NCI-H524 (cell line): Measurements from ENCODE around the gene NEGR1.

ENCODE experiments used
- DNase-seq, 2 experiments: peaks; one replicate each; lab custom pipeline; 2025; lab: John Stamatoyannopoulos, UW

NEGR1 gene

GRCh38 chr1:71778940-71779339 lies 503.4 kb downstream of the NEGR1 start:
- peak in 1 of 2 experiments; percentile 11 for DNase-seq

GRCh38 chr1:71777094-71777493 lies 505.2 kb downstream of the NEGR1 start:
- DNase-seq, result no peak

GRCh38 chr1:71774705-71775104 lies 507.6 kb downstream of the NEGR1 start:
- no peak for DNase-seq

GRCh38 chr1:71770121-71770520 lies 512.2 kb downstream of the NEGR1 start:
- no peak for DNase-seq

GRCh38 chr1:71766748-71767147 lies 515.6 kb downstream of the NEGR1 start:
- no peak for DNase-seq

GRCh38 chr1:71762514-71763255 lies 519.7 kb downstream of the NEGR1 start:
- no peak for DNase-seq

- no peak for DNase-seq
Observed at GRCh38 chr1:71755441-71755840, 526.9 kb downstream of the NEGR1 start.

GRCh38 chr1:71753746-71754145 lies 528.6 kb downstream of the NEGR1 start:
- DNase-seq, result no peak

- no peak for DNase-seq
Observed at GRCh38 chr1:71745326-71745725, 537.0 kb downstream of the NEGR1 start.

- no peak for DNase-seq
Observed at GRCh38 chr1:71743862-71744261, 538.5 kb downstream of the NEGR1 start.

GRCh38 chr1:71738910-71739309 lies 543.4 kb downstream of the NEGR1 start:
- DNase-seq, result no peak

- DNase-seq, result no peak
Observed at GRCh38 chr1:71738256-71738655, 544.1 kb downstream of the NEGR1 start.

GRCh38 chr1:71737768-71738167 lies 544.6 kb downstream of the NEGR1 start:
- no peak for DNase-seq

- DNase-seq, result no peak
Observed at GRCh38 chr1:71733121-71733520, 549.2 kb downstream of the NEGR1 start.

- DNase-seq, result no peak
Observed at GRCh38 chr1:71721532-71721931, 560.8 kb downstream of the NEGR1 start.

- no peak for DNase-seq
Observed at GRCh38 chr1:71719330-71719729, 563.0 kb downstream of the NEGR1 start.

GRCh38 chr1:71717186-71717585 lies 565.2 kb downstream of the NEGR1 start:
- DNase-seq, result no peak

GRCh38 chr1:71711456-71711855 lies 570.9 kb downstream of the NEGR1 start:
- no peak for DNase-seq

GRCh38 chr1:71706029-71706671 lies 576.2 kb downstream of the NEGR1 start:
- peak in 1 of 2 experiments; percentile 6 for DNase-seq

- no peak for DNase-seq
Observed at GRCh38 chr1:71698186-71698585, 584.2 kb downstream of the NEGR1 start.

GRCh38 chr1:71695821-71696220 lies 586.5 kb downstream of the NEGR1 start:
- DNase-seq, result no peak

- no peak for DNase-seq
Observed at GRCh38 chr1:71695084-71695483, 587.3 kb downstream of the NEGR1 start.

- peak in 1 of 2 experiments; percentile 73 for DNase-seq
Observed at GRCh38 chr1:71693581-71693980, 588.8 kb downstream of the NEGR1 start.

- DNase-seq, result no peak
Observed at GRCh38 chr1:71689635-71690034, 592.7 kb downstream of the NEGR1 start.
